Hypothalamus (tissue), 51 donors: Measurements from ENCODE around the gene CDH5.
A peak's percentile ranks its signal among the peaks of the same experiment; 100 is the strongest.

Experiments used
- DNase-seq, 51 donors: peaks; one replicate each; lab custom pipeline; 2025; lab: John Stamatoyannopoulos, UW

The CDH5 gene

GRCh38 chr16:66406534-66407221, 40.2 kb downstream of the CDH5 start:
- DNase-seq, result peak; percentile 30 to 94 (median 73)

DNA sequence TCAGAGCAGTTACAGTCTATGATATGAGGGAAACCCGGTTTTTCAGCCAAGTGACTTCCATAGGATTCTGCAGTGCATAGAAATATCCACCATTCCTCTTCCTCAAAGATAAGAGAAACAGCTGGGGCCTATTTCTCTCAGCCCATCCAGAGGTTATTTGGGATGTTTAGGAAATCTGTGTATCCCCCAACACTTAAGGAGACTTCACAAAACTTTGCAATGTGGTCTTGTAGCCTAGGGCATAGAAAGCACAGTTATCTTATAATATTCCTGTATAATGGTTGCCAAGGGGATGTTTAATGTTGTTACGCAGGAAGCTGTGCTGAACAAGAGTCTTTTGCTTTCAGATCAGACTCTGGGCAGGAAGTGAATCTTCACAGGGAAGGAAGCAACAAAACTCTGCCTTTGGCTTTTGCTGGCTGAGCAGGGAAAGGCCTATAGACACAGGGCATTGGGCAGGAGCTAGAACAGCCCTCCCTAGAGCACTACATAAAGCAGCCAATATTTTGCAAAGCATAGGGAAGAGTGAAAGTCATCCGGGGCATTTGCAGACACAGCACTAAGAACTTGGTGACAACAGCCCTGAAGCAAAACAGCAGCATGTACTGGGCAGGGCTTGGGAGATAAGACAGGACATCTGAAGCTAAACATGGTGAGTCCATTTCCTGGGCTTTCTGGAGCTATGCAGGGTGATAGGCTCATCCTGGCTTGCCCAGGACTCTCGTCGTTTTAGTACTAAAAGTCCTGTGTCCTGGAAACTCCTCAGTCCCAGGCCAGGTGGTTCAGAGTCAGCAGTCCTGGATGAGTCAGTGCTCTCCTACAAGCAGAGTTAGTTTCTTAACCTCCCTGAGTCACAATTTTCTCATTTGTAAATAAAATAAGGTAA, 41.9 kb downstream of the CDH5 start:
- peak in 4 of 51 donors; percentile 8 to 37 (median 22) for DNase-seq

DNA sequence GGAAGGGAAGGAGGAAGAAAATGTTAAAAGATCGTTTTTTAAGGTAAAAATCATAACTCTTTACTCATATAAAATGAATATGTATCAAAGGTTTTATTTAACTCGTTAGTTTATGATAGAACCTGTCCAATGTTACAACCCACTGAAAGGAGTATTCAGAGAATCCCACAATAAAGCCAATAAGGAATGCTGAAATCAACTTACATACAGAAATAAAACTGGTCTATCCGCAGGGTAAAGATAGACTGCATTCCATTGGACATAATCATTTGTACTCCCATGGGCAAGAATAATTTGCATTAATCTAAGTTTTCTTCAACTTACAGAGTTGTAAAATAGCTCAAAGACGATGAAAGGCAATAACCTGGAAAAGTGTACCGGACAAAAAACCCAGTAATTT, 42.7 kb downstream of the CDH5 start:
- no peak for DNase-seq

GRCh38 chr16:66412182-66412581, 45.7 kb downstream of the CDH5 start:
- no peak for DNase-seq

GRCh38 chr16:66414891-66415290, 48.4 kb downstream of the CDH5 start:
- DNase-seq, result no peak

DNA sequence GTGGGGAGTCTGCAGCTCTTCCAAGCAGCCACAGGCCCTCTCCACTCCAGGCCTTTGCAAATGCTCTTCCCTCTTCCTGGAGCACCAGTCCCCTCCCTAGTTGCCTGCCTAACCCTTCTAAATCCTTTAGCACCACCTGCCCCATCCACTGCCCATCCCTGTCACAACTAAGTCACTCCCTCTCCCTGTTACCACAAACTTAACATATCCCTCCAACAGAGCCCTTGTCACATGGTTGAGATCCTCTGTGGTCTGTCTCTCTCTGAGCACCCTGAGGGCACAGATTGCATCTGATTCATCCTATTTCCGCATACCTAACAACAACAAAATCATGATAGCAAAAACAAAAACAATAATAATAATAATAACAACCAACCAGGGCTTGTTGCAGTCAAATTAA, 49.6 kb downstream of the CDH5 start:
- DNase-seq, result no peak

DNA sequence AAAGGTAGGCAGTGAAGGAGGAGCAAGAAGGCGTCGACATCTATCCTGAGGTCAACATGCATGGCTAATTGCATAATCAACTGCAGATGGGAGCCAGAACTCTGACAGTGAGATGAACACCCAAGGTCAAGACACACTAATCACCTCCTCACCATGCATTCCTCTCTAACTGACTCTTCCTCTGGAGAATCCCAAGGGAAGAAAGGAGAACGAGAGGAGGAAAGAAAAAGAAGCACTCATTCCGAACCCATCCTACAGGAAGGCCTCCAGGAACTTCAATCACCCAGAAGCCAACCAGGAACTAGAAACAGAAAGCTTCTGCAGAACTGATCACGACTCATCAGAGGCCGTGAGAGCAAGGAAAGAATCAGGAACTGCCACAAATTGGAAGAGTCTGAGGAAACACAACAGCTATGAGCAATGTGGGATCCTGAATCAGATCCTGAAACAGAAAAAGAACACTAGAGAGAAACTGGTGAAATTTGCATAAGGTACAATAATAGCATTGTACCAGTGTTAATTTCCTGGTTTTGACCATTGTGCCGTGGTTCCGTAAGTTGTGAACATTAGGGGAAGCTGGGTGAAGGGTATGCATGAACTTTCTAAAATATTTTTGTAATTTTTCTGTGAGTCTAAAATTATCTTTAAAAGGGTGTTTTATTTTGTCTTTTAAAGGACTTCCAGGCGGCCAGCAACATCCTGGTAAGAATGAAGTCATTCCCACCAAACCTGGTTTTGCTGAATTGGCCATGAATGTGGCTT, 50.6 kb downstream of the CDH5 start:
- no peak for DNase-seq

DNA sequence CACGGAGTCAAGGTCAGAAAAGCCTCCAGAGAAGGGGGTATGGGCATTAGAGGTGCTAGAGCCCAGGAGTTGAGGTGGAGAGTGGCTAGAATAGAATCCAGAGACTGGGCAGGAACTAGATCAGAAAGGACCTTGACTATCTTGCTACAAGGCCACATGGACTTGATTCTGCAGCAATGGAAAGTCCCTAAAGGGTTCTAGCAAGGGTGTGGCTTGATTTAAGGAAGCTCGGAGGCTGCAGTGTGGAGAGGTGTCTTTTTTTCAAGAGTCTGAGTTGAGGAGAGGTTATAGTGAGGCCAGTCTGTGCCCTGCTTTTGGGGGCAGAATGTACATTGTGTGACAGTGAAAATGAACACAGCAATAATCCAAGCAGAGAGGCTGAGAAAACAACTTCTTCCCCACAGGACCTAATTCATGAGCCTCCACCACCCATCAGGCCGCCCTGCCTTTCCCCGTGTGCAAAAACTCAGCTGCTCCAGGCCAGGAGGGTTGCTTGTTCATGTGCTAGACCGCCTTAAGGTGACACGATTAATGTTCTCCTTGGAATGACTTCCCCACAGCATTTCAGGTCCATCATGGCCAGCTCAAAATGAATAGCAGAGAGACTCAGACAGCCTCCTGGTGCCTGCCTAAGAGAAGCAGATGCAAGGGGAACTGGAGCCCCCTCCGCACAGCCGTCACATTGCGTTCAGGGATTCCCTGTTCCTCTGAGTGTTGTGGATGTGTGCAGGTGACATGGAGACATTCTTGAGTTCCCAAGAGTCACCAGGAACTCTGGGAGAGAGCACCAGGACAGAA, 51.9 kb downstream of the CDH5 start:
- DNase-seq, result no peak

DNA sequence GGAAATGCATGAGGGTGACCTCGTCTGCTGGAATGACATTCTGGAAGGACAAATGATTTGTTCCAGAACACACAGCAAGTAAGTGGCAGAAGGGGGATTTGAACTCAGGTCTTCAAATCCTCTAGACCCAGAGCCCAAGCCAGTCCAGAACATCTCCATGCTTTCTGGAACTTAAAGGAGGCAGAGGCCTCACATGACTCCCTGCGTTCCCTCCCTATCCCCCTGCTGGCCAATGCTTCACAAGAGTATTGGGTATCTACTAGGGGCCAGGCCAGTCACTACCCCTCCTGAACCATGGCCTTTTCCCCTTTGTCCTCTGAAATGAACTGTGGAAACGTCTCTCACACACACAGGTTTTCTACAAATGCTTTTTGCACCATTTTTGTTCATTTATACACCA, 53.0 kb downstream of the CDH5 start:
- DNase-seq, result no peak

- no peak for DNase-seq
Measured at GRCh38 chr16:66420396-66420795, 53.9 kb downstream of the CDH5 start.

- no peak for DNase-seq
Measured at GRCh38 chr16:66421891-66422290, 55.4 kb downstream of the CDH5 start.

- no peak for DNase-seq
Measured at GRCh38 chr16:66422366-66422765, 55.9 kb downstream of the CDH5 start.

GRCh38 chr16:66423177-66423576, 56.7 kb downstream of the CDH5 start:
- DNase-seq, result no peak

- no peak for DNase-seq
Measured at GRCh38 chr16:66425651-66426050, 59.2 kb downstream of the CDH5 start.

DNA sequence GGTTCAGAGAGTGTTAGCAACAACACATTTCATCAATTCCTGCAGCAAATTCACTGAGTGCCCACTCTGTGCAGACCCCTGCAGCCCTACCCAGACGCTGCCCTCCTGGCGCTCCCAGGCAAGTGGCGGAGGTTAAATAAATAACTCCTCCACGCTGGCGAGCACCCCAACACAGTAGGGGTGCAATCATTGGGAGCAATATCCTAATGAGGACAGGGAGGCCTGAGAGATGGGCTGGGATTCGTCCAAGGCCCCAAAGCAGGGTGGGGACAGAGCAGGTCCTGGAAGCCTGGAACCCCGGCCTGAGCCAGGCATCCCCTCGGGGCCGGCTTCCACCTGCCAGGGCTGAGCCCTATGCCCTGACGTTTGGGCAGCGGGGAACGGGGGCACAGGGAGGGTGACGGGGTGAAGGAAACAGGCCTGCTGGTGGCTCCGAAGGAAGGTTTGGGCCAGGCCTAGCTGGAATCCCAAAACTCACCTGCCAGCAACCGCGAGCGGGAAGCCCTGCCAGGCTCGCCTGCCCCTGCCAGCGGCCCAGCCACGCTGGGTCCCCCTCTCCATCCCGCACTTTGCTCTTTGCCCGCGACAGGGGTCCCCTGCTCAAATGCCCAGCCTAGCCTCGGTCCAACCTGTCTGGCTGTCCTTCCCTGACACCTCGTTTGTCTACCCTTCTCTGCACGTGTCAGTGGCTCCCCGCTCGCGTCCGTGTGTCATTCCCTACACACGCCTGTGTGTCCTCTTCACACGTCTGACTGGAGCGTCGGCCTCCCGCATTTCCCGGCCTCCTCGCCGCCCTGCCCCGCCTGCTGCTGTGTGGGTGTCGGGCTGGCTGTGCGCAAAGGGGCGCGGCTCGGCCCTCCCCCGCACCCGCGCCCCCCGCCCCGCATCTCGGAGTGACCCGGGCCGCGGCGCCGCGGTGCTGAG, 59.9 kb downstream of the CDH5 start:
- no peak for DNase-seq

GRCh38 chr16:66427036-66427860, 60.8 kb downstream of the CDH5 start, which contains the start of gene BEAN1:
BEAN1 (plus strand) TSS chr16:66427295; CDS start chr16:66437677, 10,382 bp downstream.
- peak in 1 of 51 donors; percentile 16 for DNase-seq

DNA sequence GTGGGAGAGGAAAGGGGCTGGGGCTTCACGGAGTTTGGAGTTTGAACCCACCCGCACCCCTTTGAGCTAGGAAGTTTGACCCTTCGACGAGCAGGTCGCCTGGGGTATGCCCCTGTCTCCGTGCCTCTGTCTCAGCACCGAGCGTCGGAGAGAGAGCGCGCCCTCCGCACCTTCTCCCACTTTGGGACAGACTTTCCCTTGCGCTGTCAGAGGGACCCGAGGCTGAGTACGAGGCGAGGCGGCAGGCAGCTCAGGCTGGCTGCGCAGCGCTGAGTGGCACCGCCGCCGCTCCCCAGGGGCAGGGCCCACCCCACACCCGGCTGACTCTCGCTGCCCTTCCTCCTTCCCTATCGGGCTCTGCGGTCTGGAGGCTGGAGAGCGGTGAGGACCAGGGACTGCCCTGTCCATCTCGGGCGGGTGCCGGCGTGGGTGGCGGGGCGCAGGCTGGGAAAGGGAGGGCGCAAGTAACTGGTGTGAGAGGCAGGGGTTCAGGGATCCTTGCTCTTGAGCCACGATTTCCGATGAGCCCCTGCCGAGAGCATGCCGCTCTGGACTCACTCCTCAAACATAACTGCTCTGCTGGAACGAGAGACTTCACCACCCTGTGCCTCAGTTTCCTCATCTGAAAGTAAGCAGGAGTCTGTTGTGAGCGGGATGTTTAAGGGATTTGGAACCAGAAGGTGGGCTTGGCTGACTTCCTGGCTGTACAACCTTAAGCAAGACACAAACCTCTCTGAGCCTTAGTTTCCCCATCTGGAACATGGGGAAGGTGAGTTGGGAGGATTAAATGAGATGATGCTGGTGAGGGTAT, 61.6 kb downstream of the CDH5 start:
- DNase-seq, result no peak
